BLaER1 treated with 17β-estradiol and CSF1 and Interleukin-3, amounts not matched to agents 10 nM and 100 nM (cell line): Measurements from ENCODE around the gene FGF6.
A peak's percentile ranks its signal among the peaks of the same experiment; 100 is the strongest.

Source experiments
- H3K27ac ChIP-seq, 11 experiments: shearing (Covaris generic); formaldehyde crosslinking; 2 replicates each; pipeline ENCODE4 v1.8.1; 2022
- H3K27me3 ChIP-seq, 11 experiments: shearing (Covaris generic); formaldehyde crosslinking; 2 replicates each; pipeline ENCODE4 v1.8.1; 2022
- H3K36me3 ChIP-seq, 11 experiments: shearing (Covaris generic); formaldehyde crosslinking; 2 replicates each; pipeline ENCODE4 v1.8.1; 2022
- H3K4me1 ChIP-seq, 10 experiments: shearing (Covaris generic); formaldehyde crosslinking; 2 replicates each; pipeline ENCODE4 v1.8.1; 2022
- H3K4me2 ChIP-seq, 11 experiments: shearing (Covaris generic); formaldehyde crosslinking; 2 replicates each; pipeline ENCODE4 v1.8.1; 2022
- H3K4me3 ChIP-seq, 10 experiments: shearing (Covaris generic); formaldehyde crosslinking; 2 replicates each; pipeline ENCODE4 v1.8.1; 2022
- H3K9ac ChIP-seq, 11 experiments: shearing (Covaris generic); formaldehyde crosslinking; 2 replicates each; pipeline ENCODE4 v1.8.1; 2022
- H3K9me3 ChIP-seq, 11 experiments: shearing (Covaris generic); formaldehyde crosslinking; replicated peaks in 1 of 11; 2 replicates each; pipeline ENCODE4 v1.8.1; 2022
- H4K20me1 ChIP-seq, 11 experiments: shearing (Covaris generic); formaldehyde crosslinking; 2 replicates each; pipeline ENCODE4 v1.8.1; 2022
- Cebpa-rat ChIP-seq, 11 experiments: shearing (Covaris generic); IDR thresholded peaks; 2 replicates each; pipeline ENCODE4 v1.8.1; 2022

FGF6 gene, protein sequence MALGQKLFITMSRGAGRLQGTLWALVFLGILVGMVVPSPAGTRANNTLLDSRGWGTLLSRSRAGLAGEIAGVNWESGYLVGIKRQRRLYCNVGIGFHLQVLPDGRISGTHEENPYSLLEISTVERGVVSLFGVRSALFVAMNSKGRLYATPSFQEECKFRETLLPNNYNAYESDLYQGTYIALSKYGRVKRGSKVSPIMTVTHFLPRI

DNA sequence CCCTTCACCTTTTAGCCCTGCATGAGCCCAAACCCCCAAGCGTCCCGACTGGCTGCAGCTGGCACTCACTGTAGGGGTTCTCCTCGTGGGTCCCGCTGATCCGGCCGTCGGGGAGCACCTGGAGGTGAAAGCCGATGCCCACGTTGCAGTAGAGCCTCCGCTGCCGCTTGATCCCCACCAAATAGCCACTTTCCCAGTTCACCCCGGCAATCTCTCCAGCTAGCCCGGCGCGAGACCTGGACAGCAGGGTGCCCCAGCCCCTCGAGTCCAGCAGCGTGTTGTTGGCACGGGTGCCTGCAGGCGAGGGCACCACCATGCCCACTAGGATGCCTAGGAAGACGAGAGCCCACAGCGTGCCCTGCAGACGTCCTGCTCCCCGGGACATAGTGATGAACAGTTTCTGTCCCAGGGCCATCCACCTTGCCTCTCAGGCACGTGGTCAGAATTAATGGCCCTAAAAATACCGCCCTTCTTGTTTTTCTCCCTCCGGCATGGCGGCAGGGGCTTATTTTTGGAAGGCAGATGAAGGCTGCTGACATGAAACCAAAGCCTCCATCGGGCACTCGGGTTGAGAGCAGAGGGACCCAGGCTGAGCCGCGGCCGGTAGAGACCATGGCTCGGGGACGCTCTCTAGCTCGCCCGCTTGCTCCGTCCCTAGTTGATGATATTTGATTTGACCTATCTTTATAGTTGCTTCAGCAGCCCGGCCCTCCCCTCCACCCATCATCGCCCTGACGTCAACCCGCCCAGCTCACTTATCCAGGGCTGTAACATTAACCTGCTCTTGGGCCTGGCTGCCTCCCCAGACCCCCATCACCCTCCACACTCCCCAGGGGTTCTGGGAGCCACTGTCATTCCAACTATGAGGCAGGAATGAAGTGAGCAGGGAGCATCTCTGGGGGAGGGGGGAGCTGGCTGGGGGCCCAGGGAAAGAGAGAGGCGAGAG, at the start of gene FGF6:
TSS of gene FGF6 (minus strand) at position 660 of the 946 bp plus-strand sequence. CDS start at position 415, 245 bp downstream.
- H3K4me3 ChIP-seq, result peak within 1 kb of the TSS in 7 of 10 experiments; percentile 75 to 87 (median 85); a peak in 13 of 20 replicates
- peak within 1 kb of the TSS in 5 of 11 experiments; percentile 81 to 90 (median 88); a peak in 5 of 22 replicates for H3K9ac ChIP-seq
- peak within 1 kb of the TSS; percentile 7 to 99 (median 94); a peak in 21 of 22 replicates for H3K4me2 ChIP-seq
- no peak for TF ChIP-seq Cebpa-rat (IDR thresholded peaks at IDR 0.05)
- peaks cover 0 to 21% (median 0%) of the 10 kb centered on the region in 11 experiments; a peak in 2 of 22 replicates for H4K20me1 ChIP-seq
- H3K27ac ChIP-seq, result peak within 1 kb of the TSS in 7 of 11 experiments; percentile 2 to 94 (median 24); a peak in 8 of 22 replicates
- no peaks in the 10 kb centered on the region for H3K27me3 ChIP-seq
- H3K9me3 ChIP-seq, result peaks cover under 1 to 70% (median 60%) of the 10 kb centered on the region in 11 experiments; a peak in 19 of 22 replicates
- peaks cover 46 to 80% (median 73%) of the 10 kb centered on the region in 10 experiments for H3K4me1 ChIP-seq
- peaks cover 0 to 80% (median 77%) of the 10 kb centered on the region in 11 experiments; a peak in 19 of 22 replicates for H3K36me3 ChIP-seq

DNA sequence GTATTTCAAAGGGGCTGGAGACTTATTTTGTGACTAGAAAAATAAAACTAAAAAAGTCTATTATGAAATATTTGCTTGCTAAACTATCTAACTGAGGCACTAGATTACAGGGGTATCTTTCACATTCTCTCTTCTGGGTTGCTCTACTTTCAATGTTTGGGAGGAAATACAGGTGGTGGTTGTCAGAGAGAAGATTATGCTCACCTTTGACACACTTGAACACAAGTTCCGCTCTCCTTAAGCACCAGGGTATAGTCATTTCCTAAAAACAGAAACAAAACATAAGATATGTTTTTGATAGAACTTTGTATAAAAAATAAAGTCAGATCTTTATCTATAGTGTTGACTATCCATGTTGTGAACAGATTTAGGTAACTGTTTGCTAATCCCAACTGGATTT, 45.4 kb upstream of the FGF6 start:
- H3K9me3 ChIP-seq, result no peaks in the 10 kb centered on the region
- H3K27ac ChIP-seq, result no peak overlapping the region
- TF ChIP-seq Cebpa-rat (IDR thresholded peaks at IDR 0.05), result no peak
- H3K9ac ChIP-seq, result no peak overlapping the region
- peaks cover 61 to 100% (median 76%) of the 10 kb centered on the region in 11 experiments for H3K36me3 ChIP-seq
- H3K4me1 ChIP-seq, result peaks cover 0 to 3% (median under 1%) of the 10 kb centered on the region in 10 experiments; a peak in 5 of 20 replicates
- H3K27me3 ChIP-seq, result no peaks in the 10 kb centered on the region
- H4K20me1 ChIP-seq, result no peaks in the 10 kb centered on the region
- H3K4me2 ChIP-seq, result no peak overlapping the region
- no peak overlapping the region for H3K4me3 ChIP-seq

DNA sequence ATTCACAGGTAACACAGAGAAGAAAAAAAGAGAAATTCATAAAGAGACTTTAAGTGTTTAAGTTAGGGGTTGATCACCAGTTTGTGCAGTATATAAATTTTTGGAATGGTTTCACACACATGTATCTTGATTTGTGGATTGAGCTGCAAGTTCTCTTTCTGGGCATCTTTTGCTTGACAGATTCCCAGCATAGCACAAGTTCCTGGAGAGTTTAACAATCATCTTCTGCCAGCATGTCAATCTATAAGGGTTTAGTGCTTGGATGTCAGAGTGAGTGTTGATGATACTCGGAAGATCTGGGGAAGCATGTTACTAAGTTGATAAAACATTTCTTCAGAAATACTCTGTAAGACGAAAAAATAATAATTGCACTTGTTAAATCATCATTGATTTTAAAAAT, 43.9 kb upstream of the FGF6 start:
- Histone ChIP-seq H3K36me3 (peaks cover 50 to 96% (median 65%) of the 10 kb centered on the region in 11 experiments), H3K27ac (no peak overlapping the region), H3K9ac (no peak overlapping the region), H3K4me2 (no peak overlapping the region), H3K9me3 (no peaks in the 10 kb centered on the region), H3K27me3 (no peaks in the 10 kb centered on the region), H3K4me1 (peaks cover 9 to 17% (median 15%) of the 10 kb centered on the region in 10 experiments), H4K20me1 (no peaks in the 10 kb centered on the region), H3K4me3 (no peak overlapping the region)
- TF ChIP-seq Cebpa-rat (IDR thresholded peaks at IDR 0.05), result no peak

DNA sequence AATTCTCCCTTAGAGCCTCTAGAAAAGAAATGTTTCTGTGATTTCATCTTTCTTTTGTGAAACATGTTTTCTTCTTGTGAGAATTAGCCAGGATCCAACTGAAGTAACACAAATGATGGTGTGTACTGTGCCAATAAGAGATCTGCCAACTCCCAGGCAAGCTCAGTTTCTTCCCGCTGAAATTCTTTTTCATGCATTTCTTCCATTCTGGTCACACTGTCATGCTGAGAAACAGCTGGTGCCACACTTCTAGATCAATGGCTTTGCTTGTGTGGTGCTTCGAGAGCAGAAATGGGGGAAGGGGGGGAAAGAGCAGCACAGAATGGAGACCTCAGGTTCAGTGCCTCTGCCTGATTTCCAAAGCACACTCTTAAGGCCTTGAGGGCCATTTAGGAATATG, 41.4 kb upstream of the FGF6 start:
- H3K4me3 ChIP-seq, result no peak overlapping the region
- H4K20me1 ChIP-seq, result no peaks in the 10 kb centered on the region
- H3K4me1 ChIP-seq, result peaks cover 25 to 36% (median 31%) of the 10 kb centered on the region in 10 experiments
- no peak for TF ChIP-seq Cebpa-rat (IDR thresholded peaks at IDR 0.05)
- H3K4me2 ChIP-seq, result no peak overlapping the region
- H3K9me3 ChIP-seq, result peaks cover 0 to under 1% (median 0%) of the 10 kb centered on the region in 11 experiments; a peak in 1 of 22 replicates
- no peaks in the 10 kb centered on the region for H3K27me3 ChIP-seq
- no peak overlapping the region for H3K27ac ChIP-seq
- no peak overlapping the region for H3K9ac ChIP-seq
- H3K36me3 ChIP-seq, result peaks cover 39 to 72% (median 55%) of the 10 kb centered on the region in 11 experiments

DNA sequence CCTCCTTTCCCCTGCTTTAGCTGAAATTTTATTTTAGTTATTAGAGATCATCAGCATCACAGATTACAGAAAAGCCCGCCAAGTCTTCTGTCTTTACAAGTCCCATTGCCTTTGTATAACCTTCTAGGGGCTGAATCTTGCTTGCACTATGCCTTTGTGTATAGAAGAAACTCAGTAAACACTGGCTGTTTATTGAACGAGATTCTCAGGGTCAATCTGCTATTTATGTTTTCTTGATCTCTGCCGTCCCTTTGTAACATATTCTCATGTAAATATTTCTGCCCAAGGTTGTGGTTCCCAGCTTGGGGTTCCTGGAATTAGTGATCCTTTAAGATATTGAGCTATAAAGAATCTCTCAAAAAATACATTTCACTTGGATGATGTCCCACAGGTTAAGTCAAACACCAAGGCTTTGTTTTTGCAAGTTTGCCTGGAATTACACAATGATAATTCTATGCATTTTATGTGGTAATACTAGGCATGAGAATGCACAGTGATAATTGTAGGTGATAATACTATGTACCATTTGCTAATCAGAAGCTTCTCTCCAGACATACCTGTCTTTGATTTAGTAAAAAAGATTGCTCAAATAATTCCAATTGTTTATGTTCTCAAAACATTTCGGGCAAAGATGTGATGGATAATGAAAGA, 40.6 kb upstream of the FGF6 start:
- Histone ChIP-seq H4K20me1 (no peaks in the 10 kb centered on the region), H3K27ac (no peak overlapping the region), H3K4me1 (peaks cover 25 to 36% (median 31%) of the 10 kb centered on the region in 10 experiments), H3K4me3 (no peak overlapping the region), H3K4me2 (0 out of 22 replicates have a peak overlapping the region, but pooled peaks of 1 of the 11 experiments have one; percentile 73), H3K9ac (no peak overlapping the region), H3K27me3 (no peaks in the 10 kb centered on the region), H3K36me3 (peaks cover 37 to 72% (median 55%) of the 10 kb centered on the region in 11 experiments), H3K9me3 (peaks cover 0 to 9% (median 4%) of the 10 kb centered on the region in 11 experiments; a peak in 10 of 22 replicates)
- no peak for TF ChIP-seq Cebpa-rat (IDR thresholded peaks at IDR 0.05)

DNA sequence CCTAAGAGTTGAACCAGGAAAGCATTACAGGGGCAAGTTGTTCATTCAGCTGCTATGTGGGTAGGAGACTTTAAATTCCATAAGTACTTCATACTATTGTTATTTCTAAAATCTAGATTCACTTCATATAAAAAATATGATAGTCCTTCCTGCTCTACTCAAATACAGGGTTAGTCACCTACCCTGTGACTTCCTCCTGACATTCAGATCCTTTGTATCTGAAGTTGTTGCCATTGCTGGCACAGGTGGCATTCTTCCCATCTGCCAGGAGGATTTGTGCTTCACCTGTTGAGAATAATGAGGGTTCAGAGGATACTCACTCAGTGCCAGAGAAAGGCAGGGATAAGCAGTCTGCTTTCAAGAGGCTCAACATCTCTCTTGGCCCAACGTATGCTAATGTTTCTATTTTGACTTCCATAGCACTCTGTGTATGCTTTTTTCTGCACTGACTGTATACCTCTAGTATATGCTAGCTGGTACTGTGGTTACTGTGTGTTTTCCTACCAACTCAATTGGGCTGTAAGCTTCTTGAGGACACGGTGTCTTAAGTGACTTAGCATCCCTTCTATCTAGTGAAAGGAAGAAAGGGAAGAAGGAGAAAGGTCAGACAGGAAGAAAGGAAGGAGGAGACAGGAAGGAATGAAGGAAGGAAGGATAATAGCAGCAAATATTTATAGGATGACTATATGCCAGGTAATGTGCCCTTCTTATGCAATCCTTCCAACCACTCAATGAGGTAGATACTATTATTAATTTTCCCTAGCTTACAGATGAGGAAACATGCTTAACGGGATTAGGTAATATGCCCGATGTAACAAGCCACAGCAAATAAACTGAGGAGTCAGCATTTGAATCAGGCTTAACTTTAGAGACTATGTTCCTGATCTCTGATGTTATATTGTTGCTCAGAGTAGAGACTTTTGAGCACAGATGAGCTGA, 38.5 kb upstream of the FGF6 start:
- Histone ChIP-seq H3K9ac (peak overlapping the region in 5 of 11 experiments; percentile 6 to 54 (median 26); a peak in 5 of 22 replicates), H3K4me2 (peak overlapping the region; percentile 44 to 79 (median 69)), H4K20me1 (no peaks in the 10 kb centered on the region), H3K36me3 (peaks cover 23 to 64% (median 50%) of the 10 kb centered on the region in 11 experiments), H3K27ac (peak overlapping the region in 9 of 11 experiments; percentile 23 to 65 (median 56); a peak in 19 of 22 replicates), H3K4me3 (no peak overlapping the region; a peak in 2 of 20 replicates), H3K4me1 (peaks cover 25 to 36% (median 31%) of the 10 kb centered on the region in 10 experiments), H3K9me3 (peaks cover 11 to 29% (median 22%) of the 10 kb centered on the region in 11 experiments), H3K27me3 (no peaks in the 10 kb centered on the region)
- 0 out of 22 replicates have a peak, but pooled peaks of 1 of the 11 experiments have one; percentile 9 for TF ChIP-seq Cebpa-rat (IDR thresholded peaks at IDR 0.05)

DNA sequence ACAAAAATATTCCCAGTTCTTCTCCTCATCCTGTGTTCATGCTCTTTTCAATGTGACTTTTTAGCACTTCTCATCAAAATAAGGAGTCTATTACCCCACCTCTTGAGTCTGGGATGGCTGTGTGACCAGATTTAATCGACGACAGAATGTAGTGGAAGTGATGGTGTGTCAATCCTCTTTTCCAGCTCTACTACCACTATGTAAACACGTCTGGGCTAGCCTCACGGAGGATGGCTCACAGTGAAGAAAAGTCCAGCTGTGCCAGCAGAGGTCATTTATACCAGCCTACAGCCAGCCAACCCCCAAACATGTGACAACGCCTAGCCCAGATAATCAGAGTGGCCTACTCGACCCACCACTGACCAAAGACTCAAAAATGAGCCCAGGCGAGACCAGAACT, 37.3 kb upstream of the FGF6 start:
- peak overlapping the region in 6 of 11 experiments; percentile 16 to 65 (median 58); a peak in 5 of 22 replicates for H3K27ac ChIP-seq
- H3K4me1 ChIP-seq, result peaks cover 26 to 42% (median 34%) of the 10 kb centered on the region in 10 experiments
- no peaks in the 10 kb centered on the region for H3K27me3 ChIP-seq
- no peak for TF ChIP-seq Cebpa-rat (IDR thresholded peaks at IDR 0.05)
- no peaks in the 10 kb centered on the region for H4K20me1 ChIP-seq
- H3K9ac ChIP-seq, result no peak overlapping the region
- H3K4me3 ChIP-seq, result no peak overlapping the region
- H3K4me2 ChIP-seq, result peak overlapping the region in 5 of 11 experiments; percentile 1 to 73 (median 61); a peak in 6 of 22 replicates
- H3K36me3 ChIP-seq, result peaks cover 12 to 61% (median 44%) of the 10 kb centered on the region in 11 experiments; a peak in 20 of 22 replicates
- H3K9me3 ChIP-seq, result peaks cover 21 to 41% (median 34%) of the 10 kb centered on the region in 11 experiments
